Caco-2 (cell line): ENCODE data around the gene STARD4. TPM values are rescaled to one million over a fixed set of nuclear protein-coding genes. Genes with fewer than 3 reads are reported as not detected.

ENCODE experiments used
- BruUV-seq: library from RNA; stranded (reverse); fragments of 400-500 nt; replicated peaks from 2 replicates; lab custom pipeline; 2021; lab: Mats Ljungman, UMichigan
- CTCF ChIA-PET: fragments of 300-600 bp; sonication (Branson Sonifier 250); formaldehyde crosslinking; loops from one replicate; lab custom pipeline; 2022; ENCODE audit warnings: antibody characterized with exemption; lab: Charles Lee
- POLR2A ChIA-PET: fragments of 300-600 bp; sonication (Branson Sonifier 250); formaldehyde crosslinking; loops from one replicate; lab custom pipeline; 2022; ENCODE audit warnings: antibody characterized with exemption; lab: Charles Lee
- DNase-seq, 2 experiments: peaks; one replicate each; pipeline versions ENCODE4 v3.0.0 to v3.0.0-alpha.2; 2020 to 2022
- H3K27me3 ChIP-seq: replicated peaks from 2 replicates; pipeline ENCODE4 v1.6.0; 2011; ENCODE audit warnings: low read length; ENCODE audit not compliant: control insufficient read depth, insufficient read depth
- H3K36me3 ChIP-seq: 2 replicates; pipeline ENCODE4 v1.5.1; 2011; ENCODE audit warnings: low read length; ENCODE audit not compliant: control insufficient read depth, insufficient read depth
- H3K4me1 ChIP-seq: fragments of 250-450 bp; sonication (Bioruptor Pico); 2 replicates; pipeline ENCODE4 v1.5.1; 2020; ENCODE audit warnings: mild to moderate bottlenecking
- H3K4me3 ChIP-seq: 2 replicates; pipeline ENCODE4 v1.5.1; 2011; ENCODE audit warnings: low read depth, mild to moderate bottlenecking, control low read depth, low read length
- H3K9me3 ChIP-seq: fragments of 250-450 bp; sonication (Bioruptor Pico); 2 replicates; pipeline ENCODE4 v1.5.1; 2020; ENCODE audit warnings: mild to moderate bottlenecking, moderate library complexity
- H3K27ac Mint-ChIP-seq: one replicate; pipeline ENCODE4 v1.8.0; 2022; ENCODE audit warnings: mixed read lengths; ENCODE audit not compliant: unreplicated experiment
- H3K27me3 Mint-ChIP-seq: one replicate; pipeline ENCODE4 v1.8.0; 2022; ENCODE audit warnings: mixed read lengths; ENCODE audit not compliant: insufficient read depth, unreplicated experiment
- H3K36me3 Mint-ChIP-seq: one replicate; pipeline ENCODE4 v1.8.0; 2022; ENCODE audit warnings: mild to moderate bottlenecking, mixed read lengths; ENCODE audit not compliant: insufficient read depth, unreplicated experiment
- H3K4me1 Mint-ChIP-seq: one replicate; pipeline ENCODE4 v1.8.0; 2022; ENCODE audit warnings: low read depth, mixed read lengths; ENCODE audit not compliant: unreplicated experiment
- H3K4me3 Mint-ChIP-seq: one replicate; pipeline ENCODE4 v1.8.0; 2022; ENCODE audit warnings: mild to moderate bottlenecking, moderate library complexity, mixed read lengths; ENCODE audit not compliant: unreplicated experiment
- H3K9me3 Mint-ChIP-seq: one replicate; pipeline ENCODE4 v1.8.0; 2022; ENCODE audit warnings: mixed read lengths; ENCODE audit not compliant: unreplicated experiment
- CTCF ChIP-seq, 2 experiments: fragments of 200-600 bp in 1 of 2; IDR thresholded peaks; 1 replicate in 1 of 2; 2 replicates in 1 of 2; pipeline versions ENCODE4 v1.5.1 to v1.8.0; 2011 to 2022; ENCODE audit warnings: antibody characterized with exemption in 1 of 2, control low read depth in 1 of 2, inconsistent platforms in 1 of 2, low read depth in 1 of 2, low read length in 1 of 2, mild to moderate bottlenecking in 1 of 2, moderate library complexity in 1 of 2; ENCODE audit not compliant: insufficient read depth in 1 of 2, severe bottlenecking in 1 of 2, unreplicated experiment in 1 of 2
- intact Hi-C: fragments of 100-400 bp; cut with micrococcal nuclease; formaldehyde crosslinking; loops from one replicate; pipeline ENCODE4 v1.10.0; 2022; ENCODE audit not compliant: unreplicated experiment
- total RNA-seq: library from RNA; stranded (reverse); gene quantifications from 2 replicates; pipeline ENCODE4 v1.2.3, GENCODE V29; 2022

STARD4 gene
- total RNA-seq, 1 experiment from 2014 or later, result 113 TPM

DNA sequence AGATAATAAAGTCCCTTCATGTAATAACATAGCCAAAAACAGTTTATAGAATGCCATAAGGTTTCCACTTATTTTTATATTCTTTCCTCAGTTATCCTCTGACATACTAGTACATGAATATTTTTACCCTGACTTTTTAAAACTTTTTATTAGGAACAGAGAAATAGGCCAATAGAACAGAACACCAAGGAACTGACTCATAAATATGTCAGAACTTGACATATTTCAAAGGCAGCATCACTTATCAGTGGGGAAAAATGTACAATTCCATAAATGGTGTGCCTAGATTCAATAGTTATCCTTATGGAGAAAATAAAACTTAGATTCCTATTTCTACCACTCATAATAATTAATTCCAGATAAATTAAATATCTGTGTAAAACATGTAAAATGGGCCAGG is 9.4 kb downstream of the STARD4 start:
- no peaks in the 10 kb centered on the region for H3K9me3 ChIP-seq
- 0 out of 2 replicates have a peak, but pooled peaks cover 5% of the 10 kb centered on the region for H3K4me1 ChIP-seq
- ChIA-PET POLR2A (no interaction called here), CTCF (no interaction called here)
- H3K4me3 Mint-ChIP-seq, result no peak overlapping the region
- H3K27me3 ChIP-seq, result no peaks in the 10 kb centered on the region
- no peak for DNase-seq
- H3K4me1 Mint-ChIP-seq, result peaks cover 19% of the 10 kb centered on the region
- no peaks in the 10 kb centered on the region for H3K9me3 Mint-ChIP-seq
- no TSS peak for BruUV-seq
- no peak for TF ChIP-seq CTCF (IDR thresholded peaks at IDR 0.05; ENCODE audit: insufficient read depth in 1 of 2, low read depth in 1 of 2, low read length in 1 of 2, severe bottlenecking in 1 of 2, unreplicated experiment in 1 of 2)
- intact Hi-C loops, result no loop called here
- H3K36me3 ChIP-seq, result no peaks in the 10 kb centered on the region
- no peaks in the 10 kb centered on the region for H3K27me3 Mint-ChIP-seq
- H3K4me3 ChIP-seq, result no peak overlapping the region
- no peak overlapping the region for H3K27ac Mint-ChIP-seq
- H3K36me3 Mint-ChIP-seq, result peaks cover 58% of the 10 kb centered on the region

- no peak overlapping the region for H3K4me3 Mint-ChIP-seq
- H3K36me3 ChIP-seq, result peaks cover 1% of the 10 kb centered on the region; the same call in 1 of the 2 replicates
- TF ChIP-seq CTCF (IDR thresholded peaks at IDR 0.05; ENCODE audit: insufficient read depth in 1 of 2, low read depth in 1 of 2, low read length in 1 of 2, severe bottlenecking in 1 of 2, unreplicated experiment in 1 of 2), result no peak
- no peak overlapping the region for H3K4me3 ChIP-seq
- H3K27me3 Mint-ChIP-seq, result no peaks in the 10 kb centered on the region
- intact Hi-C loops, result no loop called here
- H3K4me1 ChIP-seq, result 0 out of 2 replicates have a peak, but pooled peaks cover 4% of the 10 kb centered on the region
- no peaks in the 10 kb centered on the region for H3K4me1 Mint-ChIP-seq
- H3K36me3 Mint-ChIP-seq, result peaks cover 63% of the 10 kb centered on the region
- CTCF ChIA-PET, result no interaction called here
- BruUV-seq, result no TSS peak
- no peak for DNase-seq
- no peaks in the 10 kb centered on the region for H3K27me3 ChIP-seq
- POLR2A ChIA-PET, result no interaction called here
- H3K9me3 Mint-ChIP-seq, result no peaks in the 10 kb centered on the region
- H3K9me3 ChIP-seq, result no peaks in the 10 kb centered on the region
- H3K27ac Mint-ChIP-seq, result no peak overlapping the region
Measured at GRCh38 chr5:111498346-111498745, 14.0 kb downstream of the STARD4 start.

GRCh38 chr5:111495159-111495558 is 17.2 kb downstream of the STARD4 start:
- Mint-ChIP-seq H3K4me3 (no peak overlapping the region), H3K36me3 (peaks cover 51% of the 10 kb centered on the region), H3K27ac (no peak overlapping the region), H3K27me3 (no peaks in the 10 kb centered on the region), H3K4me1 (no peaks in the 10 kb centered on the region), H3K9me3 (no peaks in the 10 kb centered on the region)
- no peaks in the 10 kb centered on the region for H3K9me3 ChIP-seq
- 0 out of 2 replicates have a peak, but pooled peaks cover 4% of the 10 kb centered on the region for H3K4me1 ChIP-seq
- intact Hi-C loops, result no loop called here
- no peak for DNase-seq
- peaks cover 1% of the 10 kb centered on the region; the same call in 1 of the 2 replicates for H3K36me3 ChIP-seq
- ChIA-PET CTCF (no interaction called here), POLR2A (no interaction called here)
- no TSS peak for BruUV-seq
- H3K27me3 ChIP-seq, result no peaks in the 10 kb centered on the region
- no peak for TF ChIP-seq CTCF (IDR thresholded peaks at IDR 0.05; ENCODE audit: insufficient read depth in 1 of 2, low read depth in 1 of 2, low read length in 1 of 2, severe bottlenecking in 1 of 2, unreplicated experiment in 1 of 2)
- no peak overlapping the region for H3K4me3 ChIP-seq
